IPS-18c (cell line): Measurements from ENCODE around the gene GABRQ.

Experiments used
- H3K4me3 ChIP-seq: 2 replicates; pipeline ENCODE4 v1.7.0; 2013; ENCODE audit warnings: low read depth, mild to moderate bottlenecking, low read length, moderate library complexity; ENCODE audit not compliant: insufficient read depth
- H3K9me3 ChIP-seq: one replicate; pipeline ENCODE4 v1.6.1; 2013; ENCODE audit warnings: mild to moderate bottlenecking, low read length, moderate library complexity; ENCODE audit not compliant: control insufficient read depth, insufficient read depth

Gene GABRQ

GRCh38 chrX:152637649-152638442 is at the start of gene GABRQ:
Gene GABRQ (plus strand): TSS chrX:152637895. CDS start chrX:152638203, 308 bp downstream.
- Histone ChIP-seq H3K4me3 (peak within 1 kb of the TSS; percentile 53), H3K9me3 (peaks cover 9% of the 10 kb centered on the region)

GRCh38 chrX:152588206-152588605 is 49.5 kb upstream of the GABRQ start:
- H3K9me3 ChIP-seq: no peaks in the 10 kb centered on the region
- no peak overlapping the region for H3K4me3 ChIP-seq

- peaks cover 2% of the 10 kb centered on the region for H3K9me3 ChIP-seq
Measured at GRCh38 chrX:152600853-152601633, 36.7 kb upstream of the GABRQ start.

GRCh38 chrX:152601848-152602616 is 35.7 kb upstream of the GABRQ start:
- Histone ChIP-seq H3K4me3 (no peak overlapping the region), H3K9me3 (peaks cover 2% of the 10 kb centered on the region)

More at GRCh38 chrX:152600853-152601633, 36.7 kb upstream of the GABRQ start:
- no peak overlapping the region for H3K4me3 ChIP-seq

- H3K4me3 ChIP-seq: no peak overlapping the region
- H3K9me3 ChIP-seq: peaks cover 2% of the 10 kb centered on the region
Measured at GRCh38 chrX:152614791-152615190, 22.9 kb upstream of the GABRQ start.

GRCh38 chrX:152619897-152620296 is 17.8 kb upstream of the GABRQ start:
- Histone ChIP-seq H3K4me3 (no peak overlapping the region), H3K9me3 (no peaks in the 10 kb centered on the region)

- Histone ChIP-seq H3K4me3 (no peak overlapping the region), H3K9me3 (peaks cover 4% of the 10 kb centered on the region)
Measured at GRCh38 chrX:152632445-152633097, 5.1 kb upstream of the GABRQ start.

- Histone ChIP-seq H3K4me3 (no peak overlapping the region), H3K9me3 (peaks cover 9% of the 10 kb centered on the region)
Measured at GRCh38 chrX:152635941-152636340, 1.8 kb upstream of the GABRQ start.

GRCh38 chrX:152638443-152638904 is 779 bp downstream of the GABRQ start:
- Histone ChIP-seq H3K4me3 (peak overlapping the region; percentile 53), H3K9me3 (peaks cover 9% of the 10 kb centered on the region)

- Histone ChIP-seq H3K4me3 (no peak overlapping the region), H3K9me3 (peaks cover 11% of the 10 kb centered on the region)
Measured at GRCh38 chrX:152639426-152639825, 1.7 kb downstream of the GABRQ start.

GRCh38 chrX:152640034-152640818 is 2.5 kb downstream of the GABRQ start:
- H3K9me3 ChIP-seq: peaks cover 11% of the 10 kb centered on the region
- H3K4me3 ChIP-seq: peak overlapping the region; percentile 10; the same call in 1 of the 2 replicates

GRCh38 chrX:152641256-152641875 is 3.7 kb downstream of the GABRQ start:
- H3K4me3 ChIP-seq: no peak overlapping the region
- peaks cover 11% of the 10 kb centered on the region for H3K9me3 ChIP-seq

- H3K9me3 ChIP-seq: peaks cover 7% of the 10 kb centered on the region
- H3K4me3 ChIP-seq: no peak overlapping the region
Measured at GRCh38 chrX:152641996-152642395, 4.3 kb downstream of the GABRQ start.

- H3K9me3 ChIP-seq: peaks cover 15% of the 10 kb centered on the region
- no peak overlapping the region for H3K4me3 ChIP-seq
Measured at GRCh38 chrX:152642931-152643564, 5.4 kb downstream of the GABRQ start.

GRCh38 chrX:152646961-152647360 is 9.3 kb downstream of the GABRQ start:
- Histone ChIP-seq H3K4me3 (no peak overlapping the region), H3K9me3 (peaks cover 11% of the 10 kb centered on the region)
